Tibial artery (tissue), 4 donors: Measurements from ENCODE around the gene PMP22.

ENCODE experiments used
- DNase-seq, 2 donors: peaks; one replicate each; pipeline ENCODE4 v3.0.0-alpha.2; 2019
- H3K27ac ChIP-seq, 2 donors: fragments of 200-600 bp; sonication (generic) in 1 of 2; 1 replicate in 1 of 2; 2 replicates in 1 of 2; pipeline ENCODE4 v1.5.1; 2018 to 2019; ENCODE audit warnings: mild to moderate bottlenecking in 1 of 2
- H3K27me3 ChIP-seq, 2 donors: fragments of 200-600 bp; sonication (generic) in 1 of 2; one replicate each; pipeline versions ENCODE4 v1.5.1 to v1.6.0; 2016 to 2019
- H3K36me3 ChIP-seq, 3 donors: fragments of 200-600 bp; sonication (generic) in 2 of 3; one replicate each; pipeline ENCODE4 v1.5.1; 2016 to 2019; ENCODE audit warnings: mild to moderate bottlenecking in 2 of 3
- H3K4me1 ChIP-seq, 4 donors: fragments of 200-600 bp; sonication (generic) in 2 of 4; 1 replicate in 3 of 4; 2 replicates in 1 of 4; pipeline ENCODE4 v1.5.1; 2016 to 2019
- H3K4me3 ChIP-seq, 2 donors: fragments of 200-600 bp; sonication (generic) in 1 of 2; 1 replicate in 1 of 2; 2 replicates in 1 of 2; pipeline ENCODE4 v1.5.1; 2018 to 2019; ENCODE audit warnings: mild to moderate bottlenecking in 2 of 2
- H3K9me3 ChIP-seq, 3 donors: fragments of 200-600 bp; sonication (generic) in 1 of 3; one replicate each; pipeline ENCODE4 v1.5.1; 2016 to 2019
- CTCF ChIP-seq, 2 experiments: fragments of 200-600 bp in 1 of 2; fragments of 450-650 bp in 1 of 2; IDR thresholded peaks; one replicate each; pipeline ENCODE4 v1.5.1; 2017 to 2019; ENCODE audit warnings: antibody characterized with exemption in 2 of 2, mild to moderate bottlenecking in 1 of 2, moderate library complexity in 1 of 2
- intact Hi-C: fragments of 100-400 bp; cut with DNase I; formaldehyde crosslinking; loops from one replicate; pipeline ENCODE4 v1.15.0; 2023; ENCODE audit warnings: low total_unique reads

PMP22 gene

GRCh38 chr17:15250135-15250860, 14.8 kb downstream of the PMP22 start:
- Histone ChIP-seq H3K4me1 (peaks cover 0 to 80% (median 27%) of the 10 kb centered on the region in 4 donors), H3K36me3 (peaks cover 60 to 76% (median 73%) of the 10 kb centered on the region in 3 donors), H3K4me3 (no peak overlapping the region), H3K27me3 (no peaks in the 10 kb centered on the region), H3K9me3 (no peaks in the 10 kb centered on the region), H3K27ac (no peak overlapping the region)
- TF ChIP-seq CTCF (IDR thresholded peaks at IDR 0.05) = no peak
- DNase-seq = no peak
- intact Hi-C loops = no loop called here

- no peaks in the 10 kb centered on the region for H3K27me3 ChIP-seq
- DNase-seq = no peak
- no peak overlapping the region for H3K4me3 ChIP-seq
- H3K36me3 ChIP-seq = peaks cover 52 to 70% (median 70%) of the 10 kb centered on the region in 3 donors
- H3K27ac ChIP-seq = no peak overlapping the region
- H3K9me3 ChIP-seq = no peaks in the 10 kb centered on the region
- intact Hi-C loops = no loop called here
- no peak for TF ChIP-seq CTCF (IDR thresholded peaks at IDR 0.05)
- H3K4me1 ChIP-seq = peaks cover 0 to 82% (median 27%) of the 10 kb centered on the region in 4 donors
These were observed 15.6 kb downstream of the PMP22 start for GRCh38 chr17:15249487-15249886.

- peaks cover 38 to 55% (median 55%) of the 10 kb centered on the region in 3 donors for H3K36me3 ChIP-seq
- H3K9me3 ChIP-seq = no peaks in the 10 kb centered on the region
- no peak overlapping the region for H3K4me3 ChIP-seq
- H3K4me1 ChIP-seq = peaks cover 0 to 69% (median 24%) of the 10 kb centered on the region in 4 donors
- no peak for DNase-seq
- TF ChIP-seq CTCF (IDR thresholded peaks at IDR 0.05) = no peak
- H3K27me3 ChIP-seq = no peaks in the 10 kb centered on the region
- intact Hi-C loops = no loop called here
- H3K27ac ChIP-seq = no peak overlapping the region
These were observed 17.1 kb downstream of the PMP22 start for GRCh38 chr17:15247891-15248529.

- no peak overlapping the region for H3K4me3 ChIP-seq
- H3K9me3 ChIP-seq = peaks cover 0 to 5% (median 0%) of the 10 kb centered on the region in 3 donors
- intact Hi-C loops = no loop called here
- no peak for DNase-seq
- peaks cover 17 to 40% (median 36%) of the 10 kb centered on the region in 3 donors for H3K36me3 ChIP-seq
- no peak for TF ChIP-seq CTCF (IDR thresholded peaks at IDR 0.05)
- no peak overlapping the region for H3K27ac ChIP-seq
- no peaks in the 10 kb centered on the region for H3K27me3 ChIP-seq
- H3K4me1 ChIP-seq = peaks cover 0 to 48% (median 18%) of the 10 kb centered on the region in 4 donors
These were observed 20.1 kb downstream of the PMP22 start for GRCh38 chr17:15245054-15245453.

- no peaks in the 10 kb centered on the region for H3K27me3 ChIP-seq
- peaks cover 0 to 31% (median 17%) of the 10 kb centered on the region in 4 donors for H3K4me1 ChIP-seq
- no peak overlapping the region for H3K4me3 ChIP-seq
- DNase-seq = no peak
- intact Hi-C loops = no loop called here
- no peak for TF ChIP-seq CTCF (IDR thresholded peaks at IDR 0.05)
- no peak overlapping the region for H3K27ac ChIP-seq
- peaks cover 0 to 5% (median 0%) of the 10 kb centered on the region in 3 donors for H3K9me3 ChIP-seq
- H3K36me3 ChIP-seq = peaks cover 47 to 53% (median 53%) of the 10 kb centered on the region in 3 donors
These were observed 24.5 kb downstream of the PMP22 start for GRCh38 chr17:15240644-15241043.
